KG1 (cell line): ENCODE results near the gene RBBP8.

ENCODE experiments used
- DNase-seq: peaks from one replicate; lab custom pipeline; 2025; lab: John Stamatoyannopoulos, UW

RBBP8 gene

GRCh38 chr18:23063502-23063901 lies 130.4 kb downstream of the RBBP8 start:
- DNase-seq: no peak

DNA sequence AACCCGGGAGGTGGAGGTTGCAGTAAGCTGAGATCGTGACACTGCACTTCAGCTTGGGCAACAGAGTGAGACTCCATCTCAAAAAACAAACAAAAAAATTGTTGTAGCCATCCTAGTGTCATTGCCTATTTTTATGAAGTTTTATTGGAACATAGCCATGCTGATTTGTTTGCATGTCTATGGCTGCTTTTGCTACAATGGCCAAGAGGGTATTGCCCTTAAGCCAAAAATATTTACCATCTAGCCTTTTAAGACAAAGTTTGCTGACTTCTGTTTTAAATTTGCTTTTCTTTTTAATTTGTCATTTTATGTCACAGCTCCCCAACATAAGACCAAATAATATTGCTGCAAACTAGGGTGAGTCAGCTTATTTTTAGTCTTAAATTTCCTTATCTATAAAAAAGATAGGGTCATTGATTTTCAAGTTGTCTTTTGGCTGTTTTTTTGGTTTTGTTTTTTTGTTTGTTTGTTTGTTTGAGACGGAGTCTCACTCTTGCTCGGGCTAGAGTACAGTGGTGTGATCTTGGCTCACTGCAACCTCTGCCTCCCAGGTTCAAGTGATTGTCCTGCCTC lies 132.2 kb downstream of the RBBP8 start:
- no peak for DNase-seq

- DNase-seq: no peak
These were observed 132.9 kb downstream of the RBBP8 start for GRCh38 chr18:23066060-23066459.

DNA sequence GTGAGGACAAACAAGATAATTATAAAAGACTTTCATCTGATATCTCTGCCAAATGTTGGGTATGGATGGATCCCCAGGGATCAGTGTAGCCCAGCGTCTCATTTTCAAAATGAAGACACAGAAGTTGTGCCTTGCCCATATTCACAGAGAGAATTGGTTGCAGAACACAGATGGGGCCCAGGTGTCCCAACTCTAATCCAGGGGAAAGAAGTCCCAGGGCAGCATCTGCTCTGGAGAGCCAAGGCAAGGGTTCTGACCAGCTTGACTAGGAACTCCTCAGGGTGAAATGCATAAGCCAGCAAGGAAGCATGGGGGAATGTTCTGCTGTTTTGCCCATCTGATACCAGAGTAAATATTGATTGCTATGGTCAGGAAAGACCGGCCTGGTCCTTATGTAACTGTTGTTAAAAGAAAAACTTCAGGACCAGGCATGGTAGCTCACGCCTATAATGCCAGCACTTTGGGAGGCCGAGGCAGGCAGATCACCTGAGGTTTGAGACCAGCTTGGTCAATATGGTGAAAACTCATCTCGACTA lies 133.4 kb downstream of the RBBP8 start:
- no peak for DNase-seq

- DNase-seq: no peak
These were observed 134.1 kb downstream of the RBBP8 start for GRCh38 chr18:23067236-23067635.

DNA sequence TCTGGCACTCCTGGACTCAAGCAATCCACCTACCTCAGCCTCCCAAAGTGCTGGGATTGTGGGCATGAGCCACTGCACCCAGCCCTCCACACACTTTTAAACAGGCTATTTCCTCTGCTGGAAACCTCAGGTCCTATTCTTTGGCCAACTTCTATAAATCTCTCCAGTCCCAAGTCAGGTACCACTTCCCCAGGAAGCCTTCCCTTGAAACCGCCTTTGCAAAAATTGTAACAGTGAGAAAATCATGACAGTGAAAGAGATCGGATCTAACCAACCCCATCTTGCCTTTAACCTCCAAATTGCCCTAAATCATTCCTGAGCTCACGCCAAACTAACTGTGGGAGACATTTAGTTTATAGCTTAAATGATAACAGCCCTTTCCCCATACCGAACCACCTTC lies 134.9 kb downstream of the RBBP8 start:
- peak; percentile 44 for DNase-seq

DNA sequence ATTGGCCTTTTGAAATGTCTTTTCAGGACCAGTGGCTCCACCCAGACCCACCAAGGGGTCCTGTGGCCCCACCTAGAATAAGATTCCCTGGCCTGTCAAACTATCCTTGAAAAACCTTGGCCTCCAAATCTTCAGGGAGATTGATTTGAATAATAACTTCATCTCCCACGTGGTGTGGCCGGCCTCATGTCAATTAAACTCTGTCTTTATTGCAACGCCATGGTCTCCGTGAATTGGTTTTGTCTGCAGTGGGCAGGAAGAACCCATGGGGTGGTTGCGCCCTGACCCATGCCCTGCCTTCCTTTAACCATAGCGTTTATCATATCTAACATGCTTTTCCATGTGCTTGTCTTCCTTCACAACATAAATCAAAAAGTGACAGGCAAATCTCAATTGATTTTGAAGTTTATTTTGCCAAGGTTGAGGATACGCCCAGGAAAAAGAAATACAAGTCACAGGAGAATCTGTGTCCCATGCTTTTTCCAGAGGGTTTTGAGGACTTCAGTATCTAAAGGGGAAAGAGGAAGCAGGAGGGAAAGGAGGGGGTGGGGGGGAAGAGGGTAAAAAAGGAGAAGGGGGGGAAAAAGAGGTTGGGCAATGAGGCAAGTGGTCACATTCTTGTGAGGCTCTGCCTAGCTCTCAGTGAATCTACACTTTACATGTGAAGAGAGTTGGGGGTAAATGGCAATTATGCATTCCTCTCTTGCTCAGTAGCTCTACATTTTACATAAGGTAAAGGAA lies 135.6 kb downstream of the RBBP8 start:
- peak; percentile 56 for DNase-seq

GRCh38 chr18:23069481-23069880 lies 136.4 kb downstream of the RBBP8 start:
- DNase-seq: no peak

GRCh38 chr18:23069898-23070297 lies 136.8 kb downstream of the RBBP8 start:
- DNase-seq: no peak

DNA sequence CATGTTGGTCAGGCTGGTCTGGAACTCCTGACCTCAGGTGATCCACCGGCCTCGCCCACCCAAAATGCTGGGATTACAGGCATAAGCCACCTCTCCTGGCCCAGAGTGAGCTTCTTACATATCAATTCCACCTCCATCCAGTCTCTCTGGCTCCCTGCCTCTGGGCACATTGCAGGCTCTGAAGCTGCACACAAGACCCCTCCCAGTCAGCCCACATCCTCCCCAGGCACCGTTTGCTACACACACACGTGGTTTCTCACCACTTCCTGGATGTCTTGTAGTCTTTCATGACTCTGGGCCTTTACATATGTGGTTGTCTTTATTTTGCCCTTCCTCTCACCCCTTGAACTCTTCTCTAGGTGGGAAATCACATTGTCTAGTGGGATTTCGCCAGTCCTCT lies 138.2 kb downstream of the RBBP8 start:
- DNase-seq: peak; percentile 89

DNA sequence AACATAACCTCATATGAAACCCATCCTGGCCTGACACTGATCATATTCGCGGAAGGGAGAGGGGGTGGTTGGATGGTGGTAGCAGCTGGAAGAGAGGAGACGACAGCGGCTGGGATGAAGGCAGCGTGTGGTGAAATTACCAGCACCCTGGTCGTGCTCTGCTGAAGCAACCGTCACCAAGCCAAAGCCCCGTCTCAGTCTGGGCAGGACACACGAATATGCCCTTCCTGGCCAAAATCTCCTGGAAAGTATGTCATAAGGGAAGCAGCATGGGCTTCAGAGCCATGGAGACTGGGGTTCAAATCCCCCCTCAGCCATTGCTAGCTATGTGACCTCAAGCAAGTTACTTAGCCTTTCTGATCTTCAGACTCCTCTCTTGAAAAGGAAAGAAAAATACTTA lies 139.0 kb downstream of the RBBP8 start:
- DNase-seq: no peak

GRCh38 chr18:23073996-23074606 lies 141.0 kb downstream of the RBBP8 start:
- no peak for DNase-seq
